H1 (cell line): ENCODE measurements around the gene SLC25A21. TPM values are rescaled to one million over a fixed set of nuclear protein-coding genes. Genes with fewer than 3 reads are reported as not detected.

Experiments
- ATF3 ChIP-seq: IDR thresholded peaks from 2 replicates; pipeline ENCODE4 v1.6.1; 2011; ENCODE audit warnings: low read depth, mild to moderate bottlenecking, low read length; ENCODE audit not compliant: insufficient read depth
- BRCA1 ChIP-seq: IDR thresholded peaks from 2 replicates; pipeline ENCODE4 v1.6.1; 2012; ENCODE audit warnings: low read depth, low read length, improper control_type of control experiment
- CTCF ChIP-seq, 3 experiments: IDR thresholded peaks; 1 replicate in 2 of 3; 2 replicates in 1 of 3; pipeline versions ENCODE4 v1.5.1 to v1.6.1; 2011; ENCODE audit warnings: low read length in 3 of 3, mild to moderate bottlenecking in 3 of 3, inconsistent platforms in 2 of 3, low read depth in 1 of 3, moderate library complexity in 1 of 3; ENCODE audit not compliant: insufficient read depth in 1 of 3; ENCODE audit errors: control extremely low read depth in 1 of 3
- PHF8 ChIP-seq: fragments of 200-600 bp; sonication (generic); conservative IDR thresholded peaks from 2 replicates; pipeline ENCODE4 v1.7.1; 2012; ENCODE audit warnings: low read depth, mild to moderate bottlenecking, inconsistent platforms, low read length, moderate library complexity
- SIN3A ChIP-seq, 2 experiments: IDR thresholded peaks in 1 of 2; conservative IDR thresholded peaks in 1 of 2; 2 replicates each; pipeline ENCODE4 v1.6.1; 2011 to 2012; ENCODE audit warnings: low read length in 2 of 2, improper control_type of control experiment in 1 of 2, low read depth in 1 of 2, mild to moderate bottlenecking in 1 of 2
- polyA plus RNA-seq, 7 experiments: library from polyadenylated mRNA; depleted of rRNA in 3 of 7; stranded (reverse) in 5 of 7; unstranded in 2 of 7; fragments of >200 nt in 5 of 7; fragments of 200-250 nt in 2 of 7; gene quantifications; 1 replicate in 5 of 7; 2 replicates in 1 of 7; 4 replicates in 1 of 7; pipeline versions ENCODE4 v1.2.1 to v1.2.3, GENCODE V29; 2011 to 2013; ENCODE audit warnings: missing spikeins in 2 of 7, mixed read lengths in 2 of 7
- total RNA-seq: library from RNA; stranded (reverse); fragmentation: NEBNext Ultra II Directional; extraction: Animal tissue kit (Norgen Biotek cat#: 25700); gene quantifications from 2 replicates; pipeline ENCODE4 v1.2.1, GENCODE V29; 2021

SLC25A21 gene
- total and polyA plus RNA-seq, 2 of the 8 experiments (the other 6 are each of a cell fraction or from before 2014, with no cell fraction given) = 6.9 to 15.7 TPM

GRCh38 chr14:36824854-36825253, 347.6 kb downstream of the SLC25A21 start (continued):
- TF ChIP-seq PHF8 (no peak), SIN3A (conservative IDR thresholded peaks at IDR 0.05 in 1 of 2, IDR thresholded peaks at IDR 0.05 in 1 of 2; ENCODE audit: low read depth in 1 of 2, low read length in 2 of 2) (no peak), ATF3 (no peak), BRCA1 (no peak), CTCF (IDR thresholded peaks at IDR 0.05; ENCODE audit: control extremely low read depth in 1 of 3, insufficient read depth in 1 of 3, low read depth in 1 of 3, low read length in 3 of 3) (no peak)
